ENCODE measurements around the gene TPRX2.

DNA sequence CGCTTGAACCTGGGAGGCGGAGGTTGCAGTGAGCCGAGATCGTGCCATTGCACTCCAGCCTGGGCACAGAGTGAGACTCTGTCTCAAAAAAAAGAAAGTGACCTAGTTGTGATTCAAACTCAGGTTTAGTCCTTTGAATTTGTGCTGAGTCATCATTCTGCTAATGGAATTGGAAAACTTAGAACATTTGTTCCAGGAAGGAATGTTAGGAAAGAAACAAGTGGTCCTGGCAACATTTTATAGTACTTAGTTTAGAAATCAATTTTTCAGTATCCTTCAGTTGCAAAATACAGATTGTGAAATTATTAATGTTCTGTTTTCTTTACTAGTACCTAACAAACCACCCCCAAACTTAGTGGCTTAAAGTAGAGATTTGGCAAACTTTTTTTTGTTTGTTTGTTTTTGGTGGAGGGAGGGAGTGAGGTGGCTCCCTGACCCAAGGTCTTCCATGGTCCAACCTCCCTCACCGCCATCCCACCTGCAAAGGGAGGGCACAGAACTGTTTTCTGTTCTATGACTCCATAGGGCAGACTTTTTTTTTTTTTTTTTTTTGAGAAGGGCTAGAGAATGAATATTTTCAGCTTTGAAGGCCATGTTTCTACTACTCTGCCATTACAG lies 36.2 kb downstream of the TPRX2 start:
- TF ChIP-seq, protein P1, sequence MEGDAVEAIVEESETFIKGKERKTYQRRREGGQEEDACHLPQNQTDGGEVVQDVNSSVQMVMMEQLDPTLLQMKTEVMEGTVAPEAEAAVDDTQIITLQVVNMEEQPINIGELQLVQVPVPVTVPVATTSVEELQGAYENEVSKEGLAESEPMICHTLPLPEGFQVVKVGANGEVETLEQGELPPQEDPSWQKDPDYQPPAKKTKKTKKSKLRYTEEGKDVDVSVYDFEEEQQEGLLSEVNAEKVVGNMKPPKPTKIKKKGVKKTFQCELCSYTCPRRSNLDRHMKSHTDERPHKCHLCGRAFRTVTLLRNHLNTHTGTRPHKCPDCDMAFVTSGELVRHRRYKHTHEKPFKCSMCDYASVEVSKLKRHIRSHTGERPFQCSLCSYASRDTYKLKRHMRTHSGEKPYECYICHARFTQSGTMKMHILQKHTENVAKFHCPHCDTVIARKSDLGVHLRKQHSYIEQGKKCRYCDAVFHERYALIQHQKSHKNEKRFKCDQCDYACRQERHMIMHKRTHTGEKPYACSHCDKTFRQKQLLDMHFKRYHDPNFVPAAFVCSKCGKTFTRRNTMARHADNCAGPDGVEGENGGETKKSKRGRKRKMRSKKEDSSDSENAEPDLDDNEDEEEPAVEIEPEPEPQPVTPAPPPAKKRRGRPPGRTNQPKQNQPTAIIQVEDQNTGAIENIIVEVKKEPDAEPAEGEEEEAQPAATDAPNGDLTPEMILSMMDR (conservative IDR thresholded peaks at IDR 0.05), result no peak
- no peak for TF ChIP-seq ZFX (IDR thresholded peaks at IDR 0.05)
